AG04449 (cell line): ENCODE results near the gene DNM2.

Experiments
- CTCF ChIA-PET: fragments of 350-600 bp; formaldehyde crosslinking; extraction: SDS; loops from one replicate; lab custom pipeline; 2021; ENCODE audit warnings: antibody characterized with exemption; lab: Yijun Ruan, JAX
- POLR2A ChIA-PET: fragments of 400-600, 350-600 bp; formaldehyde crosslinking; extraction: SDS; loops from one replicate; lab custom pipeline; 2020; ENCODE audit warnings: antibody characterized with exemption, inconsistent platforms; lab: Yijun Ruan, JAX
- DNase-seq: peaks from one replicate; pipeline ENCODE4 v3.0.0-alpha.2; 2010; ENCODE audit warnings: low read depth, low spot score
- H3K4me3 ChIP-seq: 2 replicates; pipeline ENCODE4 v1.5.1; 2011; ENCODE audit warnings: low read depth, mild to moderate bottlenecking, control low read depth, low read length
- TF ChIP-seq, protein P1 (sequence below): IDR thresholded peaks from one replicate; pipeline ENCODE4 v1.5.1; 2011; ENCODE audit warnings: mild to moderate bottlenecking, moderate library complexity, low read length, control low read depth, inconsistent platforms; ENCODE audit not compliant: insufficient read depth; ENCODE audit errors: missing control alignments

DNM2 gene

DNA sequence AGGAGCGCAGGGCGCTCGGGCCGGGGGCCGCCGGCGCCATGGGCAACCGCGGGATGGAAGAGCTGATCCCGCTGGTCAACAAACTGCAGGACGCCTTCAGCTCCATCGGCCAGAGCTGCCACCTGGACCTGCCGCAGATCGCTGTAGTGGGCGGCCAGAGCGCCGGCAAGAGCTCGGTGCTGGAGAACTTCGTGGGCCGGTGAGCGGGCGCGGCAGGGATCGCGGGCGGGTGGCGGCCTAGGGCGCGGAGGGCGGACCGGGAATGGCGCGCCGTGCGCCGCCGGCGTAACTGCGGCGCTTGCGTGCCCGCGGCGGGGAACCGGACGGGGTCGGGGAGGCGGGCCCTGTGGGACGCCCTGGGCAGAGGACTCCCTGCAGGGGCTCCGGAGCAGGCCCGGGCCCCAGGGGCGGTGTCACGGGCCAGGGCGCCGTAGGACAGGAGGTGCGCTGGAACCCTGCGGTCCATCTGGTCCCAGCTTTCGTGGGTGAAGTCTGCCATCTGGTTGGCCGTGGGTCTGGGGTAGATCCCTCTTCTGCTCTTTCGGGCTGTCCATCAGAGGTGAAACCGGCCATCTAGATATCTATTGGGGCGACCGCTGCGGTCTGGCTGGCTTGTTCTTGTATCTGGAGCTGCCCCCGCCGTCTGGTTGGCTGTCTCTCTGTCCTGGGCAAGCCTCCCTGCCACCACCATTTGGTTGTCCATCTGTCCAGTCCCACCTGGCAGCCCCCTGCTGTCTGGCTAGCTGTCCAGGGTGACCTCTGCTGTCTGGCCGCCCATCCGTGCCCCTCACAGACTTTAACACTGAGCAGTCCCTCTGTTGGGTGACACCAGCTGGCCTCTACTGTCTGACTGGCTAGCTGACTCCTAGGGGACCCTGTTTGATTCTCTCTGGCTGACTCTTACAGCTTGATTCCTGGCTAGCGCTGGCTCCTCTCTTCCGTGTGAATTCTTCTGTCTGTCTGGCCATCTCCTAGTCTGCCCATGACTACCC is 622 bp downstream of the DNM2 start:
- H3K4me3 ChIP-seq: peak overlapping the region; percentile 96
- TF ChIP-seq, protein P1, sequence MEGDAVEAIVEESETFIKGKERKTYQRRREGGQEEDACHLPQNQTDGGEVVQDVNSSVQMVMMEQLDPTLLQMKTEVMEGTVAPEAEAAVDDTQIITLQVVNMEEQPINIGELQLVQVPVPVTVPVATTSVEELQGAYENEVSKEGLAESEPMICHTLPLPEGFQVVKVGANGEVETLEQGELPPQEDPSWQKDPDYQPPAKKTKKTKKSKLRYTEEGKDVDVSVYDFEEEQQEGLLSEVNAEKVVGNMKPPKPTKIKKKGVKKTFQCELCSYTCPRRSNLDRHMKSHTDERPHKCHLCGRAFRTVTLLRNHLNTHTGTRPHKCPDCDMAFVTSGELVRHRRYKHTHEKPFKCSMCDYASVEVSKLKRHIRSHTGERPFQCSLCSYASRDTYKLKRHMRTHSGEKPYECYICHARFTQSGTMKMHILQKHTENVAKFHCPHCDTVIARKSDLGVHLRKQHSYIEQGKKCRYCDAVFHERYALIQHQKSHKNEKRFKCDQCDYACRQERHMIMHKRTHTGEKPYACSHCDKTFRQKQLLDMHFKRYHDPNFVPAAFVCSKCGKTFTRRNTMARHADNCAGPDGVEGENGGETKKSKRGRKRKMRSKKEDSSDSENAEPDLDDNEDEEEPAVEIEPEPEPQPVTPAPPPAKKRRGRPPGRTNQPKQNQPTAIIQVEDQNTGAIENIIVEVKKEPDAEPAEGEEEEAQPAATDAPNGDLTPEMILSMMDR: no peak
- ChIA-PET CTCF (interaction anchor here (0.7 to 12.0 kb wide), 32 partner anchors 11 to 240 kb away, joined by 3 to 211 read pairs (median 6); partner anchors contain the start of genes CARM1, QTRT1, S1PR5 and TMED1), POLR2A (interaction anchor here (0.6 to 1.9 kb wide), 6 partner anchors 9 to 146 kb away, joined by 3 to 11 read pairs (median 3); partner anchors contain the start of gene TMED1)
- no peak for DNase-seq

DNA sequence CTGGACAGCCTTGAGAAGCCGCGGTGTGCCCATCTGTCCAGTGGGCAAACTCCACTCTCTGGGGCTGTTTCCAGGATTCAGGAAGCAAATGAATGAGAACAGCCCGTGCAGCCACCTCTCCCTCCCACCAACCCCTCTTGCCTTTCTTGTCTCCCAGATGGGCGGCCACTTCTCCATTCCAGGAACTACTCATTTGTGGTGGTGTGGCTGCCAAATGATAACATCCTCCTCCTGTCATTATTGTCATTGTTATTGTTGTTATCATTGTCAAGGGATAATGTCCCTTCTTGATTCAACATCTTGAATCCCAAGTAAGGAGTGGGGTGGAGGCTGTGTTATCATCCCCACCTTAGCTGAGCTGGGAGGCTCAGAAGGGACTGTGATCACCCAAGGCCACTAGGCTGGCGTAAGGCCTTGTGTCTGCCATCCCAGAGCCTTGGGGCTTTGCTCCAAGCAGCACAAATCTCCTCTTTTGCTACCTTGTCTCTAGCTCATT is 1.6 kb downstream of the DNM2 start:
- ChIA-PET CTCF (interaction anchor here (1.5 to 12.0 kb wide), 6 partner anchors 18 to 145 kb away, joined by 5 to 211 read pairs (median 14); partner anchors contain the start of genes QTRT1 and TMED1), POLR2A (no interaction called here)

DNA sequence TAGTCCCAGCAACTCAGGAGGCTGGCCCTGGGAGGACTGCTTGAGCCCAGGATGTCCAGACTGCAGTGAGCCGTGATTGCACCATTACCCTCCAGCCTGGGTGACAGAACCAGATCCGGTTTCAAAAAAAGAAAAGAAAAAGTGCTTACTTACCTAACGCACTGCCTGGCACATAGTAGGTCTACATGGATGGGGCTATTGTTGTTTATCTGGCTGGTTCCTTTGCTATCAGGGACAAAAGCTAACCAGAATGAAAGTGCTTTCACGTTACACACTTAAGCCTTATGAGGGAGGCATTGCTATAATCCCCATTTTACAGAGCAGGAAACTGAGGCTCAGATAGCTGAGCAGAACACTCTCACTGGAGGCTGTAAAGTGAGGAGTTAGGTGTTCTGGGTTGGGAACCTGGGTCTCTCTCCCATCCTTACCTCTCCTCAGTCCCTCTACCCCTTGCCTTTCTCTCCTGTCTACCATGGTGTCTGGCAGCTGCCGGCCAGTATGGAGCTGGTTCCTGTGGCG is 2.8 kb downstream of the DNM2 start:
- no peak overlapping the region for H3K4me3 ChIP-seq
- DNase-seq: no peak
- TF ChIP-seq, protein P1: no peak
- ChIA-PET CTCF (interaction anchor here (0.7 to 12.0 kb wide), 2 partner anchors 144 to 151 kb away, joined by 3 to 211 read pairs; no protein-coding TSS in a partner anchor), POLR2A (no interaction called here)

More for the DNA sequence above, 1.6 kb downstream of the DNM2 start:
- DNase-seq: no peak
- peak overlapping the region; percentile 96 for H3K4me3 ChIP-seq
- TF ChIP-seq, protein P1: no peak

DNA sequence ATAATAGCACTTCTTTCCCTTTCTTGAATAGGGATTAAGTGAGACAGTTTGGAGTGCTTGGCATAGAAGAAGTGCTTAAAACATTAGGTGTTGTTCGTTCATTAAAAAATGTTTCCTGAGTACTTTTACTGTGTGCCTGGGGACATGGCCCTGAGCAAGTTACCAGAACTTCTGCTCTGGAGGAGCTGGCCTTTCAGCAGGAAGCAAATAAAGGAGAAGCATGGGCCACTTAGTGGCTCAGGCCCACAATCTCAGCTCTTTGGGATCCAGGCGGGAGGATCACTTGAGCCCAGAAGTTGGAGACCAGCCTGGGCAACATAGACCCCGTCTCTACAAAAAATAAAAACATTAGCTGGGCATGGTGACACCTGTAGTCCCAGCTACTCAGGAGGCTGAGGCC is 5.7 kb downstream of the DNM2 start:
- ChIA-PET POLR2A (no interaction called here), CTCF (interaction anchor here (1.3 to 1.6 kb wide), 2 partner anchors 139 to 141 kb away, joined by 3 to 5 read pairs; no protein-coding TSS in a partner anchor)
- no peak overlapping the region for H3K4me3 ChIP-seq
- no peak for DNase-seq
- TF ChIP-seq, protein P1: no peak

DNA sequence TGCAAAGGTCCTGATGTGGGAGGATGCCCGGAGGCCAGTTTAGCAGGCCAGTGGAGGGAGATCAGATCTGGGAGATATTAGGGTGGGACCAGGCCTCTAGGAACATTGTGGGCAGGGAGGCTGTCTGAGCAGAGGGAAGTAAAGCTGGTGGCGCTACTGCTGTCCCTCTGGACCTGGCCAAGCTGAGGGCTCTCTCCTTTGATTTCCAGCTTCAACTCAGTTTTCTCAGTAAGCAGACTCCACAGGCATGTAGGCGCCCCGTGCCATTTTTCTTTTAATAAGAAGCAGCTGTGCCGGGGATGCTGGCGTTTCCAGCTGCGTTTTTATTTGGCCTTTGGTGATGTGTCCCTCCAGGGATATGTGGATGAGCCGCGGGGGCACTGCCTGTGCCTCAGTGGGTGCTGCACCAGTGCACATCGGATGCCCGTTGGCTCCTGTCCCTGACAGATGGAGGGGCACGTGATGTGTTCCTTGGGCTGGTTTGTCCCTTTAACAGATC is 6.7 kb downstream of the DNM2 start:
- H3K4me3 ChIP-seq: 0 out of 2 replicates have a peak overlapping the region, but pooled peaks have one; percentile 12
- CTCF ChIA-PET: interaction anchor here (0.8 to 1.6 kb wide), 2 partner anchors 134 to 140 kb away, joined by 3 to 5 read pairs; no protein-coding TSS in a partner anchor
- DNase-seq: no peak
- POLR2A ChIA-PET: interaction anchor here (0.7 kb wide), 1 partner anchor 35 kb away, joined by 3 read pairs; no protein-coding TSS in a partner anchor
- TF ChIP-seq, protein P1: no peak
